Cardiac muscle cell (in vitro differentiated cells and primary cell): ENCODE data around the gene KCNH1. TPM values are rescaled to one million over a fixed set of nuclear protein-coding genes. Genes with fewer than 3 reads are reported as not detected.

Experiments used
- DNase-seq, 2 donors: peaks; one replicate each; pipeline versions ENCODE4 v3.0.0 to v3.0.0-alpha.2; 2010 to 2017; ENCODE audit warnings: low read depth in 1 of 2, low spot score in 1 of 2
- H3K27ac ChIP-seq: fragments of 200-600 bp; sonication (generic); 2 replicates; pipeline ENCODE4 v1.5.1; 2016
- H3K27me3 ChIP-seq: fragments of 200-600 bp; sonication (generic); 2 replicates; pipeline ENCODE4 v1.6.0; 2016; ENCODE audit warnings: control low read depth
- H3K36me3 ChIP-seq: fragments of 200-600 bp; sonication (generic); 2 replicates; pipeline ENCODE4 v1.5.1; 2016; ENCODE audit warnings: control low read depth
- H3K4me1 ChIP-seq: fragments of 200-600 bp; sonication (generic); 2 replicates; pipeline ENCODE4 v1.8.1; 2017; ENCODE audit warnings: low read depth, mild to moderate bottlenecking, mixed run types
- H3K4me3 ChIP-seq: fragments of 200-600 bp; sonication (generic); 2 replicates; pipeline ENCODE4 v1.5.1; 2016; ENCODE audit warnings: mild to moderate bottlenecking
- H3K9me3 ChIP-seq: fragments of 200-600 bp; sonication (generic); 2 replicates; pipeline ENCODE4 v1.5.1; 2017; ENCODE audit warnings: low read depth, mild to moderate bottlenecking, control low read depth
- polyA plus RNA-seq: library from polyadenylated mRNA; unstranded; fragments of >200 nt; fragmentation: Nextera tagmentation; extraction: Ambion mirVana; gene quantifications from 2 replicates; pipeline ENCODE4 v1.2.1, GENCODE V29; 2016
- total RNA-seq: library from RNA; depleted of rRNA; stranded (reverse); fragments of >200 nt; gene quantifications from 2 replicates; pipeline ENCODE4 v1.2.3, GENCODE V29; 2016
- TF ChIP-seq, protein P1 (sequence below): IDR thresholded peaks from 2 replicates; pipeline ENCODE4 v1.5.1; 2012; ENCODE audit warnings: low read depth, mild to moderate bottlenecking, low read length

Gene KCNH1
- total and polyA plus RNA-seq, 2 experiments from 2014 or later: 0.54 TPM; not detected in 1

DNA sequence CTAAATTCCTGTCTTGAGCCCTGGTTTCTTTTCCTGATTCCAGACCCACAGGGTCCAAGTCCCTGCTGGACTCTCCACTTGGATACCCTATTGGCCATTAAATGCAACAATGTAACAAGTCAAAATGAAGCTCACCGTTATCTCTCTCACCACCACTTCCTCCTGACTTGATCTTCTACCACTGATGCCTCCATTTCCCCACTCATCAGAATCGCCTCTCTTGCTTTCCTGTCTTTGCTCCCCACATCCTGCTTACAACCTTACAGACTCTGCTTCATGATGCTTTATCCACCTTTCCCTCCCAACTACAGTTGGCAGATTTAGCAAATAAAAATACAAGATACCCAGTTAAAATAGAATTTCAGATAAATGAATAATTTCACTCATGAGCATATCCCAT lies 343.8 kb downstream of the KCNH1 start:
- H3K4me3 ChIP-seq: no peak overlapping the region
- TF ChIP-seq, protein P1, sequence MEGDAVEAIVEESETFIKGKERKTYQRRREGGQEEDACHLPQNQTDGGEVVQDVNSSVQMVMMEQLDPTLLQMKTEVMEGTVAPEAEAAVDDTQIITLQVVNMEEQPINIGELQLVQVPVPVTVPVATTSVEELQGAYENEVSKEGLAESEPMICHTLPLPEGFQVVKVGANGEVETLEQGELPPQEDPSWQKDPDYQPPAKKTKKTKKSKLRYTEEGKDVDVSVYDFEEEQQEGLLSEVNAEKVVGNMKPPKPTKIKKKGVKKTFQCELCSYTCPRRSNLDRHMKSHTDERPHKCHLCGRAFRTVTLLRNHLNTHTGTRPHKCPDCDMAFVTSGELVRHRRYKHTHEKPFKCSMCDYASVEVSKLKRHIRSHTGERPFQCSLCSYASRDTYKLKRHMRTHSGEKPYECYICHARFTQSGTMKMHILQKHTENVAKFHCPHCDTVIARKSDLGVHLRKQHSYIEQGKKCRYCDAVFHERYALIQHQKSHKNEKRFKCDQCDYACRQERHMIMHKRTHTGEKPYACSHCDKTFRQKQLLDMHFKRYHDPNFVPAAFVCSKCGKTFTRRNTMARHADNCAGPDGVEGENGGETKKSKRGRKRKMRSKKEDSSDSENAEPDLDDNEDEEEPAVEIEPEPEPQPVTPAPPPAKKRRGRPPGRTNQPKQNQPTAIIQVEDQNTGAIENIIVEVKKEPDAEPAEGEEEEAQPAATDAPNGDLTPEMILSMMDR: no peak
- no peaks in the 10 kb centered on the region for H3K36me3 ChIP-seq
- DNase-seq: no peak
- H3K27me3 ChIP-seq: no peaks in the 10 kb centered on the region
- no peak overlapping the region for H3K27ac ChIP-seq
- no peaks in the 10 kb centered on the region for H3K9me3 ChIP-seq
- H3K4me1 ChIP-seq: peaks cover 17% of the 10 kb centered on the region

DNA sequence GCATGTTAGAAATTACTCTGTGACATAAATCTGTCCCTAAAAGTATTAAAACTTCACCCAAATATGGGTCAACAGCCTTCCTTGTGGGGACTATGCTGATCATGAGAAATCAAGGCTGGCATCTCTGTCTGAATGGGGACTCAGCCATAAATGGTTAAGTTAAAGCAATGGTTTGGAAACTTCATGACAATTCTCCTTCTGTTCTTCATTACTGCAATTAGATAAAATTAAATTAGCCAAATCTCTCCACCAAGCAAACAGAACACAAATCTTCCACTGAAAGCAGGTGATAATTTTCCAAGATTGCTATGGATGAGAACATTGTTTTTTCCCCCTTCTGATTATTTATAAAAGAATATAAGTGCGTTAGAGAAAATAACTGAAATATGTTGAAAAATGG lies 346.1 kb downstream of the KCNH1 start:
- no peaks in the 10 kb centered on the region for H3K9me3 ChIP-seq
- H3K27ac ChIP-seq: no peak overlapping the region
- TF ChIP-seq, protein P1: no peak
- no peak for DNase-seq
- H3K27me3 ChIP-seq: no peaks in the 10 kb centered on the region
- H3K4me3 ChIP-seq: no peak overlapping the region
- H3K4me1 ChIP-seq: peaks cover 9% of the 10 kb centered on the region
- no peaks in the 10 kb centered on the region for H3K36me3 ChIP-seq

DNA sequence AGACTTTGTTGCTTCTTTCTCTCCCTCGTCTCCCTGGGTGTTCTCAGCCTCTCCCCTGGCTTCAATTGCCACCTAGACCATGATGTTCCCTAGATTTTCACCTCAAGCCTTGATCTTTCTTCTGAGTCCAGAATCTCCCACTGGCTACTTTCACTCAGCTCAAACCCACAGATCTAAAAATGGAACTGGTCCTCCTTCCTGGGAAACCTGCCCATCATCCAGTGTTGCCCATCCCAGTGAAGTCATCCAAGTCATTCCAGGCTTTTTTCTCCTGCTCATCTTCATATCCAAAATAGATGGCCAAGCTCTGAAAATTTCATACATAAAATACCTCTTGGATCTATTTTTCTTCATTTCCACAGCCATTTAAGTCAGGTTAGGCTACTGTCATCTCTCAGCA lies 347.4 kb downstream of the KCNH1 start:
- TF ChIP-seq, protein P1: no peak
- no peak overlapping the region for H3K4me3 ChIP-seq
- H3K9me3 ChIP-seq: no peaks in the 10 kb centered on the region
- no peak for DNase-seq
- no peak overlapping the region for H3K27ac ChIP-seq
- H3K4me1 ChIP-seq: no peaks in the 10 kb centered on the region
- H3K27me3 ChIP-seq: no peaks in the 10 kb centered on the region
- no peaks in the 10 kb centered on the region for H3K36me3 ChIP-seq

DNA sequence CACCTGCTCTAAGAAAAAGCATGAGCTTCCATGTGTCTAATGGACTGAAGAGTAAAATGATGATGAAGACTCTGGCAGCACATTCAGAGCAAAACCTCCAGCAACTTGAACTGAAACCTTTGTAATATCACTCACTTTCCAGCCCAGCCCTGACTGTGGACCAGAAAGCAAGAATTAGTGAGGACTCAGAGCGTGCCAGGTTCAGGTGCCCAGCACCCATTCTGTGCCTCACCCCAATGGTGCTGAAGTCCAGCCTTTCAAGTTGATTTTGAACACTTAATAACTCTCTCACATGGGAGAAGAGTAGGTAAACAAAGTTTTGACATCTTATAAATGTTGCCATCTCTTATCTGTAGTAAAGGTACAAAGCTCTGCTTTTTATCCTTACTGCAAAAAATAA lies 350.0 kb downstream of the KCNH1 start:
- no peak for DNase-seq
- no peaks in the 10 kb centered on the region for H3K27me3 ChIP-seq

DNA sequence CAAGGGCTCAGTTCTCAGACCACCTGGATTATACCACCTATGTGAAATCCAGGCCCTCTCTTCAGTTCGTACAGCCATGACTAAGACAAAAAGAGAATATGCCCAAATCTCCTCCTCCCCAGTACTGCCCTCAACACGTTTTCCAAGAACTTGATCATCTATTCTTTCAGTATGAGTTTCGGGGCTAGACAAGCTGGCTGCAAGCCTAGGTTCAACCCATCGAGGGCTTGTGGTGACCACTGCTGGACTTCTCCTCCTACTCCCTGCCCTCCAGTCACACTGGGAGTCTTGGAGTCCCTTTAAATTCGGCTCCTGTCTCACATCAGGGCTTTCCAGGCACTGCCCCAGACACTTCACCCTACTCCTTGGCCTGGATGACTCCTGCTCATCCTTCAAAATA lies 352.3 kb downstream of the KCNH1 start:
- Histone ChIP-seq H3K4me3 (no peak overlapping the region), H3K27me3 (no peaks in the 10 kb centered on the region), H3K9me3 (no peaks in the 10 kb centered on the region), H3K4me1 (no peaks in the 10 kb centered on the region), H3K36me3 (no peaks in the 10 kb centered on the region), H3K27ac (no peak overlapping the region)
- no peak for DNase-seq
- TF ChIP-seq, protein P1: no peak

More for the DNA sequence above, 350.0 kb downstream of the KCNH1 start:
- TF ChIP-seq, protein P1: no peak
- no peaks in the 10 kb centered on the region for H3K4me1 ChIP-seq
- no peak overlapping the region for H3K4me3 ChIP-seq
- H3K27ac ChIP-seq: no peak overlapping the region
- H3K36me3 ChIP-seq: no peaks in the 10 kb centered on the region
- no peaks in the 10 kb centered on the region for H3K9me3 ChIP-seq

DNA sequence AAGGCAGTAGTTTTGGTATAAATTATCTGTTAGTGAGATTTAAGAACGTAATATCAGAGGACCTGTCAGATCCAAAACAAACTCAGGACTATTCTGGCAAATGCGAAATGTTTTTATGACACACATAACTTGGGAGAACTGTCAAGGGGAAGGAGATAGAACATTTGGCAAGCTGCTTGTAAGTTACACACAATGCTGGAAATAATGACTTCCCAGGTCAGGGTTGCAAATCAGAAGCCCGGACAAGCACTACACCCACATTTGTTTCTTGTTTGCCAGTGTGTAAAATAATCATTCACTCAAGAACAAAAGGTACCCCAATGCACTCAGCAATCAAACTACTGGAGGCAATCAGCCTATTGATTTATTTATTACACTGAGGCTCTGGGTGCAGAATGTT lies 354.7 kb downstream of the KCNH1 start:
- Histone ChIP-seq H3K9me3 (no peaks in the 10 kb centered on the region), H3K27ac (no peak overlapping the region), H3K27me3 (no peaks in the 10 kb centered on the region), H3K36me3 (no peaks in the 10 kb centered on the region), H3K4me1 (no peaks in the 10 kb centered on the region), H3K4me3 (no peak overlapping the region)
- TF ChIP-seq, protein P1: no peak
- DNase-seq: no peak
